ENCODE results near the gene NDUFA11.

The NDUFA11 gene

DNA sequence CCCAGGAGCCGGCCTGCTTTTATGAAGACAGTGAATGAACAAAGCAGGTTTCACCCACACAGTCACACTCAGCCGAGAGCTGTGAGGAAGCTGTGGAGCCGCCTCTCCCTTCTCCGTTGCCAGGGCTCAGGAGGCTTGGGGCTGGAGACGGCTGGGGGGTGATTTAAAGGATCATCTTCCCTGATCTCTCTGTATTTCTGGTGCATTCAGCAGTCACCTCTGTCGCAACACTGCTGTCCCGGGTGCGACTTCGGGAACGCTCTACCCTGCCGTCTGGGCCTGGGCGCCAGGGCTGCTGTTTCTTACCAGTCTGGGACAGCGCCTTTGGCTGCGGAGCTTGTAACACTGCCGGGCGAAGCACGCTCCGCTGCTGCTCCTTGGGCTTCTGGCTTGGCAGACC, 28.6 kb upstream of the NDUFA11 start:
- no peak for DNase-seq

DNA sequence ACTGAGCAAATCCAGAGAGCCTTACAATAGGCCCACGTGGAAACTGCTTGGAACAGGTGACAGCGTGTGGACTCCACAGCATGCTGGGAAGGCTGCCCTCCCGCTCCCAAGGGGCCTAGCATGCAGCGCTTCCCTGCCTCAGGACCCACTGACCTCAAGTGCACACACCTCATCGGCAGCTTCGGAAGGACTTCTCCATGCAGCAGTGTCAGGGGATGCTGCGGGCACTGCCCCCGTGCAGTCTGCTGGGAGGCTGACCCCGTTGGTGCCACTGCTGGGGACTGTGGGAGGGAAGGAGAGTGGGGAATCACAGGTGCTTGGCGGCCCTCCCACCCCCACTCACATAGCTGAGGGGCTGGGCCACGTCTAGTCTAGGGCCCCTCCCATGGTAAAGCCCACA, 27.7 kb upstream of the NDUFA11 start:
- DNase-seq = no peak

DNA sequence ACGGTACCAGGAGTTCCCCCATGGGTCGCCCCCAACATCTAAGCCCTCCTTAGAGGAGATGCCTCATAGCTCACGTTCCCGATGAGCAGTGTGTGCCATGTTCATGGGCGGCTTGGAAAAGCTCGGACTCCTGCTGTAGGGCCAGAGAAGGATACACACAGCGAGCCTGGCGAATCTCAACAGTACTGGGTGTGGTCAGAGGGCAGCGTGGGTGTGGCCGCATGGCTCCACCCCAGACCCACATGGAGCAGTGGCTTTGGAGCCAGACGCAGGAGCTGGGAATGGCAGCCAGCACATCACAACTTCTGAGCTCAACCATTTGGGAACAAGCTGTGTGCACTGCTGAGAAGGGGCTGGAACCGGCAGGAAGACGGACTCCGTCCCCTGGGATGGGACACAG, 26.0 kb upstream of the NDUFA11 start:
- DNase-seq = no peak

DNA sequence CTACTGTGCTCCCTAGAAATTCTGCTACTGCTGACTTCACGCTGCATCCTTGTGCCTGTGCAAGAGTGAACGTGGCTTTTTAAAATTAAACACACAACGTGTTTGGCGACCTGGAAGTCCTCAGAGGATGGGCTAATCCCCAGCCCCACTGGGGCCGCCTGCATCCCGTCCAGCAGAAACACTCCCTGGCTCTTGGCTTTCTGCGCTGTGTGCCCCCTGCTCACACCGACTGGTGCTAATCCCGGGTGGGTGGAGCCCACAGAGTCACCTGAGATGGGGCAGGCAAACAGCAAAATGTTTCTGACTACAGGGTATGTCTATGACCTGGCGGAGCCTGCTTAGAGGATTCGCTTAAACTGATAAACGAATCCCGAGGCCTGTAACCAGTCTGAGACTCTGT, 25.6 kb upstream of the NDUFA11 start:
- DNase-seq = no peak

DNA sequence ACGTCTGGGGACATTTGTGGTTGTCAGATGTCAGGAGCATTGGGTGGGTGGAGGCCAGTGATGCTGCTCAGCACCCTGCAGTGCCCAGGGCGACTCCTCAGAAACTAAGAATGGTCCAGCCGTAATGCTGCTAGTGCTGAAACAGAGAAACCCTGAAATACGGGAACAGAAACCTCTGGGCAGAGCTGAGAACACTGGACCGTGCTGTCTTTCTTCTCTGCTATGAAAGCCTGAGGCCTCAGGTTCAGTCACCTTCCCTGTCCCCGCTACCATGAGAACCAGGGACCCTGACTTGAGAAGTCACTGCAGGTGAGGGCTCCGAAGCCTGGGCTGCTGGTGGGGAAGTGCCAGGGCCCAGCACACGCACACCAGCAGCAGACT, 23.8 kb upstream of the NDUFA11 start:
- DNase-seq = no peak

DNA sequence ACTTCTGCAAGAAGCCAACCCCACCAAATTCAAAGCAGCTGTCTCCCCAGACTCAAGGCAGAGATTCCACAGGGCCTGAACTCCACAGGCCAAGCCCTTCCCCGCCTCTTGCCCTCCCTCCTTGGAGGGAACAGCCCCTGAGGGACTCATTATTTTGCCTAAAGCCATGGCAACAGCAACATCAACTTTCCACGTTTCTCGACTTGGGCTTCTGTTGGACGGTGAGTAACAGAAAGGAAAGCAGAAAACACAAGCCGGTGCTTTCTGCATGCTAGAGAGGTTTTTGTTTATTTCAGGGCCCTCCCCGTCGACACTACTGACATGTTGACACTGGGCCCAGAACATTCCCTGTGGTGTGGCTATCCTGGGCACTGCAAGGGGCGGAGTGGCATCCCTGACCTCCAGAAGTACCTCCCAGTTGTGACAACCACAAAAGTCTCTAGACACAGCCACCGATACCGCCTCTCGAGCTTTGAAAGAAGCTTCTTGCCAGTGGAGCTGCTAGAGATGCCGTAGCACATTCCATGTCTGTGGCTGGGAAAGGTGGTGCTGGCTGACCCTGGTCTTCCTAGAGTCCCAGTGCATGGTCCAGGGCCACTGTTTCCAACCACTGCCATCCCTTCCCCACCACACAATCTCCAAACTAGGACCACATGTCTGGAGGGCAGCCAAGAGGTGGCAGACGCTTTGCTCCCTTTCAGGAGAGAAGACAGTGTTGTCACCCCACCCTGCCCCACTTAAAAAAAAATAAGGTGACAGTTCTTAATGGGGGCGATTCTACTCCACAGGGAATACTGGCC, 23.3 kb upstream of the NDUFA11 start:
- DNase-seq = no peak

DNA sequence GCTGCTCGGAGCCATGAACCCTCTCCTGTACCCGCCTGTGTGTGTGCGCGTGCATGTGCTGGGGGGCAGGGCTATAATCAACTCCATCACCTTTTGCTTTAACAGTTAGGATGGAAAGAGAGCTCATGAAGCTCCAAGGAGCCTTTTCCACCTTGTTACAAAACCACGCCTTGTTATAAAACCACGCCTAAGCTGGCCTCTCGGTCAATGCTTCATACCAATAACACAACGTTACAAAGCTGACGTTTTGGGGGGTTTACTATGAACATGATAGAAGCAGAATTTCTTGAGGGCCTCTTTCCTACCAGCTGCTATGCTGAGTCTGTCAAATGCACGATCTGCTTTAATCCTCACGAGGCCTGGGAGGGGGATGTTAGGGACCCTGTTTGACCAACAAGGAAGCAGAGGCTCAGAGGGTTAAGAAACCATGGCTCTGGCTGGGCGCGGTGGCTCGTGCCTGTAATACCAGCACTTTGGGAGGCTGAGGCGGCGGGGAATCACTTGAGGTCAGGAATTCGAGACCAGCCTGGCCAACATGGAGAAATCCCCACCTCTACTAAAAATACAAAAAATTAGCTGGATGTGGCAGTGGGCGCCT, 22.3 kb upstream of the NDUFA11 start:
- DNase-seq = no peak

DNA sequence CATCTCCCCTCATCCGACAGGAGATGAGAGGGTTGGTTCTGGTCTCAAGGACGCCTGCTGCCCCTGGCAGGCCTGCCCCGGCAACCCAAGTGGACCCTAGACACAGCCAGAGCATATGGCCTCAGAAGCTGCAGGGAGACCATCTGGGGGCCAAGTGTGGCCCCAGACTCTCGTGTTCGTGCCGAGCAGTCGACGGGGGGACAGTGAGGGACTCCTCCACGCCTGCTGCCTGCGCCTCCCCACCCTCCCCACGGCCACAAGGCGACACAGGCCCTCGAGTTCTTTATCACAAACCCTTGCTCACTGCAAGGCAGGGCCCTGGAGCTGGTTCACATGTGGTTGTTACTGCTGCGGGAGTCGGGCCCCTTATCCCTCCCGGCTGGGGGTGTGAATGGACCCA, 19.8 kb upstream of the NDUFA11 start:
- no peak for DNase-seq

DNA sequence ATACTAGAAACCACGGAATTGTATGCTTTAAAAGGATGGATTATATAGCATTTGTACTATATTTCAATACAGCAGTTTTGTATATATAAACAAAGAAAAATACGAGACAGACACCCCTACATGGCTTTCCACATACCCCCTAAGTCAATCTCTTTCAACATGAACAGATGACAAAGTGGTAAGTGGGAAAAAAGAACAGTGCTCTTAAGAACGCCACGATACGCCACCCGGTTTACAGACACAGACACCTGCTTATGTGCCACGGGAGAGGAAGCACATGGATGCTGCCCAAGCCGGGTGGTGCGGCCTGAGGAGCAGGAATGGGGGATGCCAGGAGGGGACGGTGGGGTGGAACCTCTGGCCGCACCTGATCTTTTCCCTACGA, 18.6 kb upstream of the NDUFA11 start:
- no peak for DNase-seq

DNA sequence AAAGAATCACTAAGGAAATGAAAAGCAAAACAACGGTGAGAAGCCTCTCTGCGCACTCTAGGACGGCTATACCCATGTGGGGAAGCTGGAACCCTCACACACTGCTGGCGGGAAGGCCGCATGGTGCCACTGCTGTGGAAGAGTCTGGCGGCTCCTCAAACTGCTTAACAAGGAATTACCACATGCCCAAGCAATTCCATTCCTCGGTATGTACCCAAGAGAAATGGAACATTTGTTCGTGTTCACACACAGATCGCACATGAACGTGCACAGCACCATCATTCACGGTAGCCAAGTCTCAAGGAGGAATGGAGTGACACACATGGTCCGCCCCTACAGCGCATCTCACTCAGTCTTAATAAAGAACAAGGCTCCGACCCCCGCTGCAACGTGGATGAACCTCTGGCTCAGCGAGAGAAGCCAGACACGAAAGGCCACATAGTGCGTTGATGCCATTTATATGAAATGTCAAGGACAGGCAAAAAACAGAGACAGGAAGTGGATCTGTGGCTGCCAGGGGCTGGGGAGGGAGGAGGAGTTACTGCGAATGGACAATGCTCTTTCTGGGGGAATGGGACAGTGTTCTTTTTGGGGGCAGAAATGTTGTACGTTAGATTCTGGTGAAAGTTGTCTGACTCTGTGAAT, 18.0 kb upstream of the NDUFA11 start:
- no peak for DNase-seq

DNA sequence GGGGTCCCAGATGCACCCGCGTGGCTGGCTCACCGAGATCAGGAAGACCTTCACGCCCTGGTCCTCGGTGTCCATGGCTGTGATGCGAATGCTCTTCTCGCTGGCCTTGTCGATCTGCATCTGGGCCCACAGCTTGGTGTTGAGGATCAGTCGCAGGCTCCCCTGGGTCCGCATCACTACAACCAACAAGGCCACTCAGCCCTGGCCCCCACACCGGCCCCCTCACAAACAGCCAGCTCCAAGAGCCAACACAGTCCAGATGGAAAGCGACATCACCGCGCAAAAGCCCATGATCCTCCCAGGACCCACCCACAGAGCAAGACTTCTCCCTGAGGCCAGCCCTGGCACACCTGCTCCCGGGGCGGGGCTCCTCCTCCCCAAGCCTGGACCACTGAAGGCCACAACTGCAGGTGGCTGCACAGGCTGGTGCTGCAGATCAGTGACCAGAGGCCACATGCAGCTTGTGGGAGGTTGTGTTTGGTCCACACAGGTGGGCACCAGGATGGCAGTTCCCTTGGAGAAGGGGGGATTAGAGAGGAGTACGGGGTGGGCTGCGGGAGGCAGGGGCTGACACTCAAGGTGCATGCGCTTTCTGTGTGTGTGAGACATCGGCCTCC, 15.0 kb upstream of the NDUFA11 start:
- DNase-seq = no peak

DNA sequence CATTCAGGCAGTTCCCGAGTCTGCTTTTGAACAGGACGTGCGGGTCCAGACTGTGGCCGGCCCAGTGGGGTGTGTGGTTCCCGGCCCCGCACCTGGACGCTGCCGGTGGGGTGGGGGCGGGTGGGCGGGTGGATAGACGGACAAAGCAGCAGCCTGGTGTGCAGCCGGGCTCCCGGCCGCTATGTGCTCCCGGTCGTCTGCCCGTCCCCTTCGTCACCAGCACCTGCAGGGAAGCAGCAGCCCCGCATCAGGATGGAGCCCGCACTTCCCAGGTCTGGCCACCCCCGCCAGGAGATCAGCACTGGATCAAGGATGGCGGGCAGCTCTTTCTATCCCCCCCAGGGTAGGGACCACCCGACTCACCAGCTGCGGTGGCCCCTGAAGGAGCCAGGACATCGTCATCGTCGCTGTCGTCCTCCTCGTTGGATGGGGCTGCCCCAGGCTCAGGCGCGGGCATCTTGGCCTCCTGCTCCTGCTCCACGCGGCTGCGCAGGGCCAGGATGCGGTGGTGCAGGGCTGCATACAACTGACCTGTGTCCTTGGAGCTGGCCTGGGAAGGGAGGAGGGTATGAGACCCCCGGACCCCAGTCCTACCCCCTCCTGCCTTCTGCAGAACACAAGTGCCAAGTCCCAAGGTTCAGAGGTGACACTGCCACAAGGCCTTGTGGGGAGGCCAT, 14.0 kb upstream of the NDUFA11 start:
- no peak for DNase-seq

DNA sequence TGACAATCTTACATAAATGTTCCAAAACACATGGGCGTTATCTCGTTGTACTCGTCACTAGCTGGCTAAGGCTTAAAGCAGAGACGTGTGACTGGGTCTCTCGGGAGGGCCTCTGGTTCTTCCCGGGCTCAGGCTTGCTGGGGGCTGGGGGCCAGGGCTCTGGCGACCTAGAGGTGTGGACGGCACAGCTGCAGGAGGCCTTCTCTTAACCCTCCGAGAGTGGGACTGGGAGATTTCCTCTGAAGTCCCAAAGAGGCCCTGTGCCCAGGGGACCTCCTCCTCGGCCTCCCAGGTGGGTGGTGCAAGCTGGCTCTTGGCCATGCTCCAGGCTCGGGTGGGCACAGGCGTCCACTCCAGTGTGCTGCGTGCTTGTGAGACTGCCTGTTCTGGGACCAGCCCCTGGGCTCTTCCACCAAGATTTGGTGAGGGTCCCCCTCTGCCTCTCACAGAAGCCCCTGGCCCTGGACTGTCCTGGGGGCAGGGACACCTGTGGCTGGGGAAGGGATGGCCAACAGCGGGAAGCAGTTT, 12.7 kb upstream of the NDUFA11 start:
- no peak for DNase-seq

DNA sequence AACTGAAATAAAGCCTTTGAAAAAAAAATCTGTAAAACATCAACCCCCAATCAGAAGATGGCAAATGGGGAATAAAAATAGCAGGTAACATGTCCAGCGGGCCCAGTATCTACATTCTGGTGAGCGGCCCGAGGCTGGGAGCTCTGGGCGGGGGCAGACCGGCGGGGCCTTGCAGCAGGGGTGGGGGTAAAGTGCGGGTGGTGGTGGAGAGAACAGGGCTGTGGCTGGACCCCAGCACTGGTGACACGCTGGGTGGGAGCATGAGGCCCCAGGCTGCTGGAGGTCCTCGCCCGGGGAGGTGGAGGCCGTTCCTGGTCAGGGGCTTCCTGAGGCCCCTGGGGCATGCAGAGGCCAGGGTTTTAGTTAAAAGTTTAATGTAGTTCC, 12.2 kb upstream of the NDUFA11 start:
- no peak for DNase-seq

DNA sequence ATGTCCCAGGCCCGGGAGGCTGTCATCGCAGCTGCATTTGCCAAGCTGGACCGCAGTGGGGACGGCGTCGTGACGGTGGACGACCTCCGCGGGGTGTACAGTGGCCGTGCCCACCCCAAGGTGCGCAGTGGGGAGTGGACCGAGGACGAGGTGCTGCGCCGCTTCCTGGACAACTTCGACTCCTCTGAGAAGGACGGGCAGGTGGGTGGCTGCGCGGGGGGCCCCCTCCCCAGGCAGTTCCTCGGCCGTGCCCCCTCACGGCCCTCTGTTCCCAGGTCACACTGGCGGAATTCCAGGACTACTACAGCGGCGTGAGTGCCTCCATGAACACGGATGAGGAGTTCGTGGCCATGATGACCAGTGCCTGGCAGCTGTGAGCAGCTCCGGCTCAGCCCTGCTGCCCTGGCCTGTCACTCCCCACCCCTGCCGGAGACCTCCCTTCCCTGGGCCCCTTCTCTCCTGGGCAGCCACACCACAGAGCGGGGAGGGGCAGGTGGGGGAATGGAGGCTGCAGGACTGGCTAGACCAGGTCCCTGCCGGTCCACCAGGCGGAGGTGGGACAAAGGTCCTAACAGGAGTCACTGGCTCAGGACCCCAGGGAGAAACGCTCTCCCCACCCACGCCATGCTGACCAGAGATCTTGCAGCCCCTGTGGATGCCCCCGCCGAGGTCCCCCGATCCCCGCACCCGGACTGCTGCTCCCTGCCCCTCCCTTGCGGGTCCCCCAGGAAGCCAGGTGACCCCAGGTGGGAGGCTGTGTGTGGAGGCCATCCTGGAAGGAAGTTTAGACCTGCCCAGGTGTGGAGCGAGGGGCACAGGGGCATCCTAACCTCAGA, 11.6 kb upstream of the NDUFA11 start:
- DNase-seq = no peak

DNA sequence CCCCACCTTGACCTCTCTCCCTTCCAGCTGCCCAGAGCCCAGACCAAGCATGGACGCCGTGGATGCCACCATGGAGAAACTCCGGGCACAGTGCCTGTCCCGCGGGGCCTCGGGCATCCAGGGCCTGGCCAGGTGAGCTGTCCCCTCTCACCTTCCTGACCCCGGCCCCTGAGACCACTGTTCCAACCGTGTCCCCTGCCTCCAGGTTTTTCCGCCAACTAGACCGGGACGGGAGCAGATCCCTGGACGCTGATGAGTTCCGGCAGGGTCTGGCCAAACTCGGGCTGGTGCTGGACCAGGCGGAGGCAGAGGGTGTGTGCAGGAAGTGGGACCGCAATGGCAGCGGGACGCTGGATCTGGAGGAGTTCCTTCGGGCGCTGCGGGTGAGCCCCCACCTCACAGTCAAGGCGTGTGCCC, 10.8 kb upstream of the NDUFA11 start:
- DNase-seq = no peak

DNA sequence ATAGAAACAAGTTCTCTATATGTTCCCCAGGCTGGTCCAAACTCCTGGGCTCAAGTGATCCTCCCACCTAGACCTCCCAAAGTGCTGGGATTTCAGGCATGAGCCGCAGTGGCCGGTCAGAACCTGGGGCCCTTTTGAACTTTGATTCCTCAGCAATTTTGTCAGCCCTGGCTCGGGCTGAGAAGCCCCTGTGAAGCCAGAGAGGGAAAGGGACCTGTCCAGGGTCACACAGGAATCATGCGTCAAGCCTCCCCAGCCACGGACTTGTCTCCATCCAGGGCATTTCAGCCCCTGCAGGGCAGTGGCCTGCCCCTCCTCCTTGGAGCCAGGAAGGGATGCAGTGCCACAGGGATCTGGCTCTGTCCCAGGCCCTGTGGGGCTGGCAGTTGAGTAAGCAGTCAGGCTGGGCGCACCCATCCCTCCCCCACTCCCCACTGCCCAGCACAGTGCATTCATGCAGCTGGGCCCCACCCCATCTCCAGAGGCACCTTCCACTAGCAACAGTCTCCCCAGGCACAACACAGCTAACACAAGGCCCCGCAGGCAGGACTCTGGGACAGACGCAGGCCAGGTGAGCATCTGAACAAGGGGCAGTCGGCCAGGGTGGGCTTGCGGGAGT, 10.3 kb upstream of the NDUFA11 start, which contains the start of gene CAPS:
Gene CAPS (plus strand): TSS at position 516 of the 619 bp plus-strand sequence. CDS start 153 bp downstream, outside the sequence.
- DNase-seq = no peak

DNA sequence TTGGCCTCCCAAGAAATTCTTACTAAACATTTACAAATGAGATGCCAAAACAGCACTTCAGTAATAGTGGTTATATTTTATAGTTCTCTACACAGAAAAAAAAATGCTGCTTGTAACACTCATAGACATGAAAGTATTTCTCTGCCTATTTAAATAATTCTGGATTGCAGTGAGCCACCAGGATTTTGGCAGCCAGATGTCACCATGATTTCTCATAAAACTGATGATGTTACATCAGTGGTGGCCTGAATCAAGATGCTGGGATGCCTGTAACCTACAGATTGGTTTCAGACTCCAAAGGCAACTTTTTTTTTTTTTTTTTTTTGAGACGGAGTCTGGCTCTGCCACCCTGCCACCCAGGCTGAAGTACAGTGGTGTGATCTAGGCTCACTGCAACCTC, 7.8 kb upstream of the NDUFA11 start:
- DNase-seq = no peak

DNA sequence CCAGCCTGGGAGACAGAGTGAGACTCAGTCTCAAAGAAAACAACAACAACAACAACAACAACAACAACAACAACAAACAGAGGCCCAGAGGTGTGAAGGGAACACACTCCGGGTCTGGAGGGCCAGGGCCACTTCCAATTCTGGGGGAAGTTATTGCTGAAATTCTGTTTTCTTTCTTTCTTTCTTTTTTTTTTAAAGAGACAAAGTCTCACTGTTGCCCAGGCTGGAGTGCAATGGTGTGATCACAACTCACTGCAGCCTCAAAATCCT, 7.0 kb upstream of the NDUFA11 start:
- DNase-seq = no peak

DNA sequence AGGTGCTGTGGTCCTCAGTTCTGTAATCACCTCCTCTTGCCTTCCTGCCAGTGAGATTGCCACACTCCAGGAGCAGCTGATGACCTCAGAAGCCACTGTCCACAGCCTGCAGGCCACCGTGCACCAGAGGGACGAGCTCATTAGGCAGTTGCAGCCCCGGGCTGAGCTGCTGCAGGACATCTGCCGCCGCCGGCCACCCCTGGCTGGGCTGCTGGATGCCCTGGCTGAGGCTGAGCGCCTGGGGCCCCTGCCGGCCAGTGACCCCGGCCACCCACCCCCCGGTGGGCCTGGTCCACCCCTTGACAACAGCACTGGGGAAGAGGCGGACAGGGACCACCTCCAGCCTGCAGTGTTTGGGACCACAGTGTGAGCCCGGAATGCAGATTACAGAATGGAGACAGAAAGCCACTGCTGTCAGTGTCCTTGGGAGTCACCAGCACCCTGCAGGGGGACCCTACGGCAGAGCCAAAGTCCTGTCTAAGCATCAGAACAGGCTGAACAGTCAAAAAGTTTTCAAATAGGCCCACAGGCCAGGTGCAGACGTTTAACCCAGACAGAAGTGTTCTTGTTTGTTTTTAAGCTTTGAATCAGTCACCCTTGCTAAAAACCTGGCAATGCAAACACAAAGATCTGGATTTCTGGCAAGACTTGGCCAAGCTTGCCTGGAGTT, 5.3 kb upstream of the NDUFA11 start:
- no peak for DNase-seq

DNA sequence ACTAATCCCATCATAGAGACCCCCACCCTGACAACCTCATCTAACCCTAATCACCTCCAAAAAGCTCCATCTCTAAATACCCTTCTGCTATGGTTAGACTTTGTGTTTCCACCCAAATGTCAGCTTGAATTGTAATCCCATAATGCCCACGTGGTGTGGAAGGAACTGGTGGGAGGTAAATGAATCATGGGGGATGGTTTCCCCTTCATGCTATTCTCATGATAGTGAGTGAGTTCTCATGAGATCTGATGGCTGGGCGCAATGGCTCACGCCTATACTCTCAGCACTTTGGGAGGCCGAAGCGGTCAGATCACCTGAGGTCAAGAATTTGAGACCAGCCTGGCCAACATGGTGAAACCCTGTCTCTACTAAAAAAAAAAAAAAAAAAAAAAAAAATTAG, 3.7 kb upstream of the NDUFA11 start:
- no peak for DNase-seq
